Fibroblast of skin of scalp (primary cell): ENCODE measurements around the gene ERC2.

ENCODE experiments used
- DNase-seq: peaks from one replicate; pipeline ENCODE4 v3.0.0-alpha.2; 2013

Gene ERC2

DNA sequence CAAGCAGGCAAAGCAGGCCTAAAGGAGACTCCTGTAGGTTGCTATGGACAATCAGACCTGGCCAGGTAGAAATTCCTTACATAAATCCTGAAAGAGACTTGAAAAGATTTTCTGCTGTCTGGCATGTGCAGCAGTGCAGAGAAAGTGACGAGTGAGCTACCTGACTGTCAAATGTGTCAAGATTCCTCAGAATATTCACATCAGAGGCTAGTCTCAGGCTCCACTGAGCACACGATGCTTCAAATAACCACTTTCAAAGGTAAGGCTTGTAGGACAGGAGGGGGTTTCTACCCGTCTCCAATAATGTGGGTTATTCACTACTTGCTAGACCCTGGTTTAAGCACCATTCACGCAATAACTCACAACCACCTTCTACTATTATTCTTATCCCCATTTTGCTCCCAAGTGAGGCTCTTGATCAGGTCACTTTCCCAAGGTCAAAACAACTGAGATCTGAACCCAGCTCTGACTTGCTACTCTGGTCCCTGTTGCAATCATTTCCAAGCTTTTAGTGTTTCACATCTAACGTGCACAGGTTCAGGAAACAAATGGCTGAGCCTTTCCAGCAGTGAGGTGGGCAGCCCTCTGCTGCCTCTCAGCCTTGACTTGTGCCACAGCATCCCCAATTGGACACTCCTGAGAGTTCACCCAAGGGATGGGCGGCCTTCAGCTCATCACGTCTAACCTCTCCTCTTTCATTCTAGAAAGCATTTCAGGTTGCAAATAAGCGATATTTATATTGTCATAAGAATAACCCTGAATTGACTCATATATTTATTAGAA, 651.3 kb downstream of the ERC2 start:
- no peak for DNase-seq

DNA sequence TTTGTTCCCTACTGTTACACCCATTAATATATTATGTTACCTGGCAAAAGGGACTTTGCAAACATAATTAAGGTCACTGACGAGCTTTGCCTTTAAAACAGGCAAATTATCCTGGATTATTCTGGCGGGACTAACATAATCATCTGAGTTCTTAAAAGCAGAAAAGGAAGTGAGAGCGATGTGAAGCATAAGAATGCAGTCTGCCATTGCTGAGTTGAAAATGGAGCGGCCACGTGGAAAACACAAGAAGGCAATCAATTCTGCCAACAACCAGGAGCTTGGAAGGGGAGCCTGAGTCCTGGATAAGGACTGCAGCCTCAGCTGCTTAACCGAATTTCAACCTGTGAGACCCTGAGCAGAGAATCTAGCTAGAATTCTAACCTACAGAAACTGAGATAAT, 653.0 kb downstream of the ERC2 start:
- DNase-seq, result no peak

DNA sequence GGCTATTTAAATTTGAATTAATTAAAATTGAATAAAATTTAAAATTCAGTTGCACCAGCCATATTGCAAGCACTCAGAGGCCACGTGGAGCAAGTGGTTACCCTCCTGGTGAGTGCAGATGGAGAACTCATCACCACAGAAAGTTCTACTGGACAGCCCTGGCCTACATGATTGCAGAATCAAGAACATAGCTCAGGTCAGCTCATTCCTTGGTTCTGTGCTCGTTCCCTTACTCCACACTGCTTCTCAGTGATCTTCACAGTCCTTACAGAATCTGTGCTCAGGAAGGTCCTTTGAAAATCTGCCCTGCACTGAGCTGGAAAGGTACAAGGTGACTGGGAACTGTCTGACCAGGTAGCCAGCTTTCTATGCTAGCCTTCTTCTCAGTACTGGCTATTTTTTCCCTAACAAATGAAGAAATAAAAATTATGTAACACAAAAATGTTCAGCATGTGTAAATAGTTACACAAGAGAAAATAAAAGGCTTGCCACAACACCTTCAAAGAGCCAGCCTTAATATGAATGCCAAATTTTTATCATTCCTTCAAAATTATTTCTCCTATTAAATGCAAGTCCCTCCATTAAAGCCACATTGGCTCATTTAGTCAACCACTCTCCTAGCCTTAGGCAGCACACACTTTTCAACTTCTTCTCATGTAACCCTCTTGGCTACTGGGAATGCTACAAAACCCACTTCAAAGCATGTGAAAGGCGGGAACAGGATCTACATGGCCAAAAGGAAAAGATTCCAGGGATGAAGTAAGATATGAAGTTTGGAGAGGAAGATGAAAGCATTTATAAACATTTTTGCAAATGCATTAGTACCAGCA, 654.8 kb downstream of the ERC2 start:
- no peak for DNase-seq

DNA sequence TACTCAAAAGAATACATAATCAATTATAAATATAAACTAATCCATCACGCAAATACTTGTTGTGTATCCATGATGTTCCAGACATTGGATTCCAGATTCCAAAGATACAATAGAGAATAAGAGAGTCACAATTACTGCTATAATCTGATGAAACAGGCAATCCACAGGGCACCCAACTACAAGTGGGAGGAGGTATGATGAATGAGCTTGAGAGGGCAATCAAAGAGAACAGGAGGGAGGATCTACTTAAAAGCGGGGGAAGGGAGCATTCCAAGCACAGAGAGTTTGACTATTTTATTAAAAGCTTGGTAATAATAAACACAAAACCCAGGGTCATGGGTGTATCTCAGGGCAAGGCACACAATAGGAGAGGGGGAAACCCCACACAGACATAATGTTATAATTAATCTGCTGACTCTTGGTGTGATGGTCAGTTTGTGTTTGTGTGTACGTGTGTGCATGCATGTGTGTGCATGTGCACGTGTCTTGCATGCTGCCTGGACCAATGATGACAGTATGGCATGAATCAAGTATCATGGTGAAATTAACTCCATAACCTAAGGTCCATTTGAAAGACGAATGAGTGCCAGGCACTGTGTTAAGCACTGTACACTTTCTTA, 655.8 kb downstream of the ERC2 start:
- no peak for DNase-seq

DNA sequence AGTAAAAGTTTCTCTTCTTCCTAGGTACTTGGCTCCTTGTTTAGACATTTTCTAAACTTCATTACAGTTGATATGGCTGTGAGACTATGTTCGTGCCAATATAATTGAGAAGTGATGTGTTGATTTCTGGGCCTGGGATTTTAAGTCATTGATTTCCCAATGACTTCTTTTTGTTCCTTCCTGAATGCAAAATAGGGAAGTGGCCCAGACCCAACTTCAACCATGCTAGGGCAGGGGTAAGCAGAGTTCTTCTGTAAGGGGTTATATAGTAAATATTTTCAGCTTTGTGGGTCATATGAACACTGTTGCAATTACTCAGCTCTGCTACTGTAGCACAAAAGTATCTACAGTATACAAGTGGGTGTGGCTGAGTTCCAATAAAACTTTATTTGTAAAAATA, 661.1 kb downstream of the ERC2 start:
- no peak for DNase-seq

DNA sequence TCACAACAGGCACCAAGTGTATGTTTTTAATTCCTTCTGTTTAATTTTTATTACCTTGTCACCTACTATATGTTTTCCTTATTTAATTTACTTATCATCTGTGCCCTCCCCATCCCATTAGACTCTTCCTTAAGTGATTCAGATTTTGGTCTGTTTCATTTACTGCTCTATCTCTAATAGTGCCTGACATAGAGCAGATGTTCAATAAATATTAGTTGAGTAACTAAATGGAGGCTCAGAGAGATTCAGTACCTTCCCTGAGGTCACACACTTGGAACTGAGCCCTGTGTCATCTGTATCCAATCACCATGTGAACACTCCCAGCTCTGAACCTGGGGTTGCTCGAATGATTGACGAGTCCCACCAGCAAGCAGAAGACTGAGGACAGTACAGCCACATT, 663.1 kb downstream of the ERC2 start:
- no peak for DNase-seq

DNA sequence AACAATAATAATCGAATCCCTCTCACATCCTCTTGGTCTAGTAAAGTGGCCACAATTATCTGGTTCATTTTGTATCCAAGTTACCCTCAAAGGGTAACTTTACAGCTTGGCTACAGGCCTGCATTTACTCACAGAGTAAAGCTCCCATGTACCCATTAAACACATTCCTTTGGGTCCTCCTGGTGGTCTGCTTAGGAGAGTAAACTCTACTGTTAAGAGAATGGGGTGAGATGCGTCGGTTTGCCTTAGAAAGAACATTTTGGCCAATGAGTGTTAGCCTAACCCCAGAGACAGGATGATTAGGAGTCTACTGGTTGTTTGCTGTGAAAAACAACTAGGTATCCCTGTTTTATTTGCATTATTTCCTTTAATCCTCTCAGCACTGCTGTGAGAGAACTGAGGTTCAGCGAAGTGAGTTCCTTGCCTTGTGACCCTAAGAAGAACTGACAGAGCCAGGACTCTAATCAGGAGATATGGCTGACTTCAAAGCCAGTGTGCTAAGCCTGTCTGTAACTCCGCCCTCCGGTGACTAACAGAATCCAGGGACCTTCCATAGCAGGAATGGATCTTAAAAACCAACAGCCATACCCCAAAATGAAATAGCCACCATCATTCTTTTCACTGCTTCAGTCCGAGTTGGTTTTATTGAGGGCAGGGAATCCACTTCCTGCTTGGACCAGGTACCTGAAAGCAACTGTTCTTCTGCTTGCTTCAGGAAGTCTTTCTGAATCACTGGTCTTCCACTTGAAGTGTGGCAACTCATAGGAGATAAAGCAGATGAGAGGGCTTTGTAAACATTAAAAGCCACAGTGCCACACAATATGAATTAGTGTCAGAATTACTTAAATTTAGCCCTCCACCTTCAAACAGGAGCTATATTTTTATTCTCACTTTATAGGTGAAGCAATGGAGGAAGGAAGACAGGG, 663.8 kb downstream of the ERC2 start:
- no peak for DNase-seq

DNA sequence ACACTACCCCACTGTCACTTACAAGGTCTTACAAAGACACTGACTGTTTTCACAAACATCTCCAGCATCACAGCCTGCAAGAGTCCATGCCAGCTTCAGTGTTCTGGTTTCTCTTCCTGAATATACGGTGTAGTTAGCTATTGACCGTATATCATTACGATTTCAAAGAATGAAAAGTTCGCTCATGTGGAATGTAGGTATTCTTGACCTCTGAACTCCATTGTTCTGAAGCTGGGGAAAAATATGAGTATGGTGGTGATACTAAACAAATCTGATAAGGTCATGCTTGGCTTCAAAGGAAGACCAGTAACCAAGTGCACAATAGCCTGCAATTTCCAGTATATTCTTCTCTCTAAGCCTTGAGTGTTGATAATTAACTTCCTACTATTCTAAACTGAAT, 665.5 kb downstream of the ERC2 start:
- DNase-seq, result no peak

DNA sequence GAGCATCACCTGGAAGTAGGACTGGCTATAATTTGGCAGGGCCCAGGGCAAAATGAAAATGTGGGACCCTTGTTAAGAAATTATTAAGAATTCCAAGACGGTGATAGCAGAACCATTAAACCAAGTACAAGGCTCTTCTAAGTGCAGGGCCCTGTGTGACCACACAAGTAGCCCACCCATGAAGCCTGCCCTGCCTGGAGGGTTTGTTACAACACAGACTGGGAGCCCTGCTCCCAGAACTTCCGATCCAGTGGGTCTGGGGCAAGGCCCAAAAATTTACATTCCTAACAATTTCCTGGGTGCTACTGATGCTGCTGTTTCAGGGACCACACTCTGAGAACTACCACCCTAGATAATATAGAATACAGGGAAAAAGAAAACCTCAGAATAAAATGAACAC, 666.6 kb downstream of the ERC2 start:
- DNase-seq, result no peak

DNA sequence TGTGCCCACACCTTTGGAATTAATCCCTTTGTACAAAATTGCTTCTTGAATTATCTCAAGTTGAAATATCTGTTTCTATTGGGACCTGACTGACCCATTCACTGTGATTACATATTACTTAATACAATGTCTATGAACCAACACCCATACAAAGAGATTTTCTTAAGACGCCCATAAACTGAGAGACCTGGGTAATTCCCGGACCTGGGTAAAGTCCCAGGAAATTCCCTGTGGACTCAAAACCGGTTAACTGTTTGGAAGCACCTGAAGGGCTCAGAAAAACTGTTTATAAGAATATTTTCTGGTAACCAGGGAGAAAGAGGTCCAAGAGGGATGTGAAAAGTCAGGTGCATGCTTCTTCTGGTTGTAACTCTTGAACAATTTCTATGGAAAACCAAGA, 667.2 kb downstream of the ERC2 start:
- DNase-seq, result no peak

DNA sequence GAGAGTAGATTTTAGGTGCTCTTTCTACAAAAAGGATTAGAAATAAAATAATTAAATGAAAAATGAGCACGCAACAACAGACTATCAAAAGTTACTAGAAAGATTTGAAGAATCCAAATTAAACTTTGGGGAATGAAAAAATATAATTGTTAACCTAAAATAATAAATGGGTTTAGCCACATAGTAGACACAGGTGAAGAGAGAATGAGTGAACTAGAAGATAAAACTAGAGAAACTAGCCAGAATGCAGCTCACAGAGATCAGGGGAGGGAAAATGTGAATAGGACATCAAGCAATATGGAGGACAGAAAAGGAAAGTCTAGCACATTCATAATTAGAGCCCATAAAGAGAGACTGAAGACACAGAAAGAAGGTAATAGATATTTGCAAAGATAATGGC, 670.5 kb downstream of the ERC2 start:
- DNase-seq, result no peak

DNA sequence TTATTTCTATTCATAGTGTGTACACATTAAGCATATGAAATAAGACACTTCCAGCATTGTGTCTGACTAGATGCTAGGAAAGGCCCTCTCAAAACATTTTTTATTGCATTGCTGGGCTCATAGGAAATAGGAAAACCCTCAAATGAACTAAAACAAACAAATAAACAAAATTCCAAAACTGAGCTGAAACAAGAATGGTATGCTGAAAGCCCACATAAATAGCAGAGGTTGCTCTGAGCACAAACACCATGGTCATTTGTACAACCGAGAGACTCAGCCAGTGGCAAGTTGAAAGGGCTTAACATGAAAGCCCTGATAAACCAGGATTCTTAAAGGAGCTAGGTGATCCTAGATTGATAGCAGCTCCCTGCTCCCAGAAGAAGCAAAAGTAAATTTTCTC, 671.2 kb downstream of the ERC2 start:
- no peak for DNase-seq

DNA sequence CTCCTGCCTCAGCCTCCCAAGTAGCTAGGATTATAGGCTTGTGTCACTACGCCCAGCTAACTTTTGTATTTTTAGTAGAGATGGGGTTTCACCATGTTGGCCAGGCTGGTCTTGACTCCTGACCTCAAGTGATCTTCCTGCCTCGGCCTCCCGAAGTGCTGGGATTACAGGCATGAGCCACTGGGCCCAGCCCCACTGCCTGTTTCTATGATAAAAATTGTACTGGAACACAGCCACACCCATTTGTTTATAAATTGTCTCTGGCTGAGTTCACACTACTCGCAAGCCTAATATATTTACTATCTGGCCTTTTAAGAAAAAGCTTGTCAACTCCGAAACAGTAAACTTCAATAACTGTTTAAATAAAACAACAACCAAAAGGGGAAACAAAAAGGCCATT, 671.7 kb downstream of the ERC2 start:
- DNase-seq, result no peak

DNA sequence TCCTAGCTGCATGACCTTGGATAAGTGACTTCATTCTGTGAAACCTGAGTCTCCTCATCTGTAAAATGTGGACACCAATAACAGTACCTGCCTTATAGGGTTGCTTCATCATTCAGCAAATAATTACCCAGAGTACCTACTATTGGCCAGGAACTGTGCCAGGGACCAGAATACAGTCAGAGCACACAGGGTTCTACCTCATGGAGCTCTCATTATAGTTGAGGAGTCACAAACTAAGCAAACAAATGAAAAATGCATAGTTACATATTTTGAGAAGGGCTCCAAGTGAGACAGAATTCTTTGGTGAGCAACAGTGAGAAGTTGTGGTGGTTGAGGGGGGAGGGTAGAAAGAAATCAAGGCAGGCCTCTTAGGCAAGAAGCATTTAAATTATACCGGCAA, 672.5 kb downstream of the ERC2 start:
- peak; percentile 72 for DNase-seq

DNA sequence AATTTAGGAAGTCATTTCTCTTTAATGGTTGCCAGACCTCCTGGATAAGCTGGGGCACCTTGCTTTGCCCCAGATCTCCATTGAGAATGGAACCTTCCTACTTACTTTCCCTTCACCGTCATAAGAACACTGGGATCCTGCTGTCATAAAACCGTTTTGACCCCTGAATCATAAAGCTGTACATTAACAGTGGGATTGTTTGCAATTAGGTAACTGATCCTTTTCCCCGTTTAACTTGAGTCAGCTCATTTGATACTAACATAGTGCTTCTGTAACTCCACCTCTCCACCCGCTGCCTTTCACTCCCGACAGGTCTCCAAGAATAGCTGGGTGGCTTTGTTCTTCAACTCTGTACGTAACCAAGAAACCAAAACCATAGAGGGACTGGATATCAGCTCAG, 673.0 kb downstream of the ERC2 start:
- no peak for DNase-seq

DNA sequence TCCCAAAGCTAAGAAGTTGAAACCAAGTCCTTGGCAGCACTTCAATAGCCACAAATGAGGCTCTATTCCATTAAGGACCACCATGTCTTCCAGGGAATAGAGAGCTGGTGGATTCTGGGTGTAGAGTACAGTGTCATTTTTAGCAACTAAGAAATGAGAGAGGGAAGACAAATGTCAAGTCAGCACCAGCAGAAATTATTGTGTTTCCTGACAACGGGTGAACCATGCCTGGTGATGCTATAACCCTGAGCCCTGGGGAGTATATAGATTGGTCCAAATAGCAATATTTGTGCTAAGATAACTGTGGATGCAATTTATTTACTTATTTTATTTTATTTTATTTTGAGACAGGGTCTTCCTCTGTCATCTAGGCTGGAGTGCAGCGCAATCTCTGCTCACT, 675.5 kb downstream of the ERC2 start:
- DNase-seq, result no peak

DNA sequence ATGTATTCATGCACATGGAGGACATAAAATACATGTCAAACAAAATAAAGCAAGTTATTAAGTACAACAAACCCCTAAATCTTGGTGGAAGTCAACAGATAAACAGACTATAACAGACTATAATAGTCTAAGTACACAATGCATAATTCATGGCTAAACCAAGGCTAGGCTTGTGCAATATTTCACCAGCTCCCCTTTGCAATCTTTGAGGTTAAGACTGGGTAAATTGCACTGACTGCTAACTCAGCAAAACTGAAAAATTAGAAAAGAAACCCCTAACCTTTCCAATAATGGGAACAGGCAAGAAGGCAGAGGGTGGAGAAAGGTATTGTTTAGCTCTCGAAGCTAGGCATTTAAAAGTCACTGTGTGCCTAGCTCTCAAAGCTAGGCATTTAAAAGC, 676.3 kb downstream of the ERC2 start:
- DNase-seq, result no peak

DNA sequence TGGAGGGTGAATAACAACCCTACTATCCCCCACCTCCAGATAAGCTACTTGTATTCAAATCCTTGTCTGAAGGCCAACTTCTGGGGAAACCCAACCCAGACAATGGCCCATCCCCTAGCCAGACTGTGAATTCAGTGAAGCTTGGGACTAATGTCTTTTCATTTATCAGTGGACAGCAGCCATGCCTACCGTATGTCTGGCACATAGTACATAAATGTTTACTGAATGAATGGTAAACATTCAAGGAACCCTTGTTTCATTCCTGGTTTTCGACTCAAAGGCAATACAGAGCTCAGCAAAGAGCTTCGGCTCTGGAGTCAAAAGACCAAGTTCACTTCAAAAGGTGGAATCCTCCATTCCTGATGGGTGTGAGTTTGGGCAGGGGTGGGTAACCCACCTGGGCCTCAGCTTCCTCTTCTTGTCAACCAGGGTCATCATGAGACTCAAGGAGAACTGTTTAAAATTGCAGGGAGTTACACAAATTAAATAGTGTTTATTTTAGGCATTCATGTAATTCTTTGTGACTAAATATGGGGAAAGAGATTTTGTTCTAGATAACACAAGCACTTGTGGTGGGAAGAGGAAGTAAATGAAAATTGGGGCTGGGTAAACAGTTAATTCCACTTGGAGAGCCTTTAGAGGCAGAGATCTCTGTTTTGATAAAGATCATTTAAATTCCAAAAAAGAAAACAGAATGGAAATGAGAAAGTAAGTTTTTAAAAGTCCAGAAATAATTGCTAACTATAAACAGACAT, 677.5 kb downstream of the ERC2 start:
- no peak for DNase-seq

DNA sequence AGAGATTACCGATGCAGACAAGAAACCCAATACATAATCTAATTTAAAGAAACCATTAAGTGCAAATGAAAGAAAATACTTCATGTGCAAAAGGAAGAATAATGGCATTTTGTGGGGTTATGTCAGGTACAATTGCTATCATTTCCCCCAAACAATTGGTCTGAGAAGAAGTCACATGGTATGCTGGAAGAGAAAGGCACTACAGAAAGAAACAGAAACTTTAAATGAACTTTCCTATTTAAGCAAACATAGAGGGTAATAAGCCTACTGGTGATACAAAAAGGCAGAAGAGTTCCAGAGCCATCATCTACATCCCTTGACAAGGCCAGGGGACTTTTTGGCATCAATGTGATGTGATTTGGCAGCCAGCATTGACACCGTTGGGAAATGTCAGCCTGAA, 678.8 kb downstream of the ERC2 start:
- DNase-seq, result no peak

DNA sequence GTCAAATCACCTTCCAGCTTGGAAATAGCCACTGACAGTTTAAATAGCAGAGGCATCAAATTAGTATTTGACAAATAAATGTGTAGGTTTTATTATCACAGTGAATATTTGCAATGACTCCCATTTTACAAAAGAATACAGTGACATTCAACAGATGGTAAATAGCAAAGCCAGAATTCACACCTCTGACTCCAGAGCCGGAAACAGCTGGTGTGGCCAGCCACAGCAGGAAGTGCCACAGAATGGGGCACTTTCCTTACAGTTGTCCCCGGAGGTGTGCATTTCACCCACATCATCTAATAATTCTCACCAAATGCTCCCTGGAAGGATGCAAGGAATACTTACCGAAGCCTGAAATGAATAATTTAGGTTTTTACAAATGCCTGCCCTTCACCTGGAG, 685.5 kb downstream of the ERC2 start:
- no peak for DNase-seq

DNA sequence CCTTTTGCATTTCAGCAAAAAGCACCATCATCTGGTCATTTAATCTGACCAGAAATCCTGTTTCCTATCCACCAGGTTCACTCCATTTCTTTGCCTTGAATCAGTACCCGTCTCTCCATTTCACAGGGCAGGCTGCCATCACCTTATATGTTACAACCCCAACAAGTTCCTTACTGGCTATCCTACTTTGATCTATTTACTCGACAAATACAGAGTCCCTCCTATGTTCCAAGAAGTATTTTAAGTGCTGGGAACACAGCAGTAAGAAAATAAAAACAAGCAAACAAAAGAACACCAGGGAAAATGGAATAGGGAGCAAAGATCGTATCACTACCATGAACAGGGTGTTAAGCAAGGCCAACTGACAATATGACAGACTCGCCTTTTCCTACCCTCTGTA, 685.9 kb downstream of the ERC2 start:
- DNase-seq, result no peak

DNA sequence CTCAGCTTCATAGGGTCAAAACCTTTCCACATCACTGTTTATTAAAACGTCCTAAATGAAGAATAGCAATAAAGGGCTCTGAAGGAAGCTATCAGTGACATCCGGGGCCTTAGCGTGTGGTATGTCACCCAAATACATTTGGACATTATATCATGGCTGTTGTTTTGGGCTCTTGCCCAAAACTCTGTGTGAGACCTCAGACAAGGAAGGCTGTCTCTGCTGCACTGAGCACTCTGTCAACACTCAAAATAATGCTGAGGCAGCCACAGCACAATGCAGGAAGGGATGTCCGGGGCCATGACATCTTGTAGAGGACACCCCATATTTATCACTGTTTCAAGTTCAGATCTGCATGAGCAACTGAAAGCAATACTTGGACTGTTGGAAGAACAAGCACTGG, 687.4 kb downstream of the ERC2 start:
- DNase-seq, result peak; percentile 32
